Bronchial epithelial cell (primary cell): ENCODE results near the gene SH2D3A. TPM values are rescaled to one million over a fixed set of nuclear protein-coding genes. Genes with fewer than 3 reads are reported as not detected.

Experiments
- DNase-seq: peaks from one replicate; pipeline ENCODE4 v3.0.0-alpha.2; 2010; ENCODE audit warnings: low read depth
- FAIRE-seq: peaks from 2 replicates; lab custom pipeline; 2011; peaks lifted over from hg19 to GRCh38; lab: Jason Lieb, UNC
- H3K27me3 ChIP-seq: 2 replicates; pipeline ENCODE4 v1.5.1; 2011; ENCODE audit warnings: low read length; ENCODE audit not compliant: control insufficient read depth, insufficient read depth
- H3K36me3 ChIP-seq: 2 replicates; pipeline ENCODE4 v1.5.1; 2011; ENCODE audit warnings: low read length; ENCODE audit not compliant: control insufficient read depth, insufficient read depth
- H3K4me3 ChIP-seq: 2 replicates; pipeline ENCODE4 v1.5.1; 2011; ENCODE audit warnings: mild to moderate bottlenecking, low read depth, low read length, control low read depth
- total RNA-seq: library from RNA; depleted of rRNA; stranded (reverse); fragments of >200 nt; gene quantifications from 2 replicates; pipeline ENCODE4 v1.2.1, GENCODE V29; 2014
- TF ChIP-seq, protein P1 (sequence below): IDR thresholded peaks from 2 replicates; pipeline ENCODE4 v1.5.1; 2011; ENCODE audit warnings: mild to moderate bottlenecking, moderate library complexity, low read length, control low read depth, inconsistent platforms; ENCODE audit not compliant: insufficient read depth, severe bottlenecking

SH2D3A gene
- total RNA-seq, 1 donor from 2014 or later, result 88.5 TPM

- FAIRE-seq (no peak), DNase-seq (no peak)
- TF ChIP-seq, protein P1, sequence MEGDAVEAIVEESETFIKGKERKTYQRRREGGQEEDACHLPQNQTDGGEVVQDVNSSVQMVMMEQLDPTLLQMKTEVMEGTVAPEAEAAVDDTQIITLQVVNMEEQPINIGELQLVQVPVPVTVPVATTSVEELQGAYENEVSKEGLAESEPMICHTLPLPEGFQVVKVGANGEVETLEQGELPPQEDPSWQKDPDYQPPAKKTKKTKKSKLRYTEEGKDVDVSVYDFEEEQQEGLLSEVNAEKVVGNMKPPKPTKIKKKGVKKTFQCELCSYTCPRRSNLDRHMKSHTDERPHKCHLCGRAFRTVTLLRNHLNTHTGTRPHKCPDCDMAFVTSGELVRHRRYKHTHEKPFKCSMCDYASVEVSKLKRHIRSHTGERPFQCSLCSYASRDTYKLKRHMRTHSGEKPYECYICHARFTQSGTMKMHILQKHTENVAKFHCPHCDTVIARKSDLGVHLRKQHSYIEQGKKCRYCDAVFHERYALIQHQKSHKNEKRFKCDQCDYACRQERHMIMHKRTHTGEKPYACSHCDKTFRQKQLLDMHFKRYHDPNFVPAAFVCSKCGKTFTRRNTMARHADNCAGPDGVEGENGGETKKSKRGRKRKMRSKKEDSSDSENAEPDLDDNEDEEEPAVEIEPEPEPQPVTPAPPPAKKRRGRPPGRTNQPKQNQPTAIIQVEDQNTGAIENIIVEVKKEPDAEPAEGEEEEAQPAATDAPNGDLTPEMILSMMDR, result no peak
- Histone ChIP-seq H3K36me3 (peaks cover 20% of the 10 kb centered on the region), H3K4me3 (no peak overlapping the region), H3K27me3 (no peaks in the 10 kb centered on the region)
These were observed 36.1 kb downstream of the SH2D3A start for GRCh38 chr19:6730941-6731670.

GRCh38 chr19:6730153-6730804 is 37.0 kb downstream of the SH2D3A start:
- FAIRE-seq (no peak), DNase-seq (peak; percentile 52)
- TF ChIP-seq, protein P1, result no peak
- peak overlapping the region; percentile 24 for H3K4me3 ChIP-seq
- no peaks in the 10 kb centered on the region for H3K27me3 ChIP-seq
- H3K36me3 ChIP-seq, result peaks cover 20% of the 10 kb centered on the region

- DNase-seq (no peak), FAIRE-seq (no peak)
- Histone ChIP-seq H3K27me3 (no peaks in the 10 kb centered on the region), H3K4me3 (peak overlapping the region; percentile 24), H3K36me3 (peaks cover 20% of the 10 kb centered on the region)
- TF ChIP-seq, protein P1, result no peak
These were observed 37.6 kb downstream of the SH2D3A start for GRCh38 chr19:6729573-6730152.

DNA sequence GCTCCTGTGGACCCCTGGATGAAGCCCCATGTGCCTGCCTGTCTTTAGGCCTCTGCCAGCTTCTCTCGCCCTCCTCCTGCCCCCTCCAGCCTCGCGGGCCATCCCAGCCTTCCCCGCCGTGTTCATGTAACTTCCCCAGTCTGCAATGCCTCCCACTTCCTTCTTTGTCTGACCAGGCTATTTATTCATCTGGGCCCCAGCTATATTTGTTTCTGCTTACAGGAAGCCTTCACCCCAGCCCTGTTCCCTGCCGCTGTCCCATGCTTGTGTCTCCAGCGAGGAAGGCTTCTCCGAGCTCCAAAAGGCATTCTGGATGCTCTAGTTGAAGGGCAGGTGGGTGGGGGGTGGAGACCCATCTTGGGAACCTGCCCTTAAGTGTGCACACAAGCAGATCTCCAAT is 38.9 kb downstream of the SH2D3A start:
- no peak for FAIRE-seq
- Histone ChIP-seq H3K4me3 (no peak overlapping the region), H3K27me3 (no peaks in the 10 kb centered on the region), H3K36me3 (peaks cover 14% of the 10 kb centered on the region)
- TF ChIP-seq, protein P1, result no peak
- no peak for DNase-seq

DNA sequence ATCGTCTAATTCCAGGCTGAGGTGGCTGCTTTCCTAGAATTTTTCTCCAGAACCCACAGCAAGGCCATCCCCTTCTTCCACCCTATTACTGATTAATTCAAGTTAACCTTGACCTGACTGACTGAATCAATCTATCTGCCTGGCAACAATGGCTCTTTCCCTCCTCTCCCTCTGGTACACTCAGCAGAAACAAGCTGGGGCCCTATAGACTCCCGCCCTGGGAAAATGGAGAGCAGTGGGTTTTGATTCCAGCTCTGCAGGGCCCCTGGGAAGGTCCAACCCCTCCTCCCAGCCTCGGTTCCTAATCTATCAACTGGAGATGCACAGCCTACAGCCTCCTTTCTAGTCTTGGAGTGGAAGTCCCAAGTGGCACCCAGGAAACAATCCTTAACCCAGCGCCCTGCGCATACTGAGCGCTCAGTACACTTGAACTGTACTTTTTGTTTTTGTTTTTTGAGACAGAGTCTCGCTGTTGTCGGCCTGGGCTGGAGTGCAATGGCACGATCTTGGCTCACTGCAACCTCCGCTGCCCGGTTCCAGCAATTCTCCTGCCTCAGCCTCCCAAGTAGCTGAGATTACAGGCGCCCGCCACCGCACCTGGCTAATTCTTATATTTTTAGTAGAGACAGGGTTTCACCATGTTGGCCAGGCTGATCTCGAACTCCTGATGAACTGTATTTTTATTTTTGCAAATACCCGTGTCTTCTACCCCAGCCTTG is 41.6 kb downstream of the SH2D3A start:
- Histone ChIP-seq H3K4me3 (no peak overlapping the region), H3K36me3 (no peaks in the 10 kb centered on the region), H3K27me3 (no peaks in the 10 kb centered on the region)
- TF ChIP-seq, protein P1, result no peak
- FAIRE-seq (no peak), DNase-seq (no peak)
